ENCODE measurements around the gene MKS1.

The MKS1 gene

GRCh38 chr17:58224315-58224714 lies 5.3 kb upstream of the MKS1 start:
- no peaks in the 10 kb centered on the region for H3K36me3 ChIP-seq (ENCODE audit: control insufficient read depth in 1 of 2, insufficient read depth in 2 of 2, low read length in 2 of 2)

GRCh38 chr17:58219789-58220183 lies 731 bp upstream of the MKS1 start:
- Histone ChIP-seq H3K4me1 (ENCODE audit: control insufficient read depth in 1 of 2, insufficient read depth in 2 of 2, low read length in 2 of 2) (peaks cover 0 to 11% of the 10 kb centered on the region in 2 donors), H3K36me3 (ENCODE audit: control insufficient read depth in 1 of 2, insufficient read depth in 2 of 2, low read length in 2 of 2) (peaks cover 6 to 14% of the 10 kb centered on the region in 2 donors), H3K9me3 (ENCODE audit: control insufficient read depth in 1 of 2, low read length in 2 of 2) (no peaks in the 10 kb centered on the region), H3K27me3 (ENCODE audit: low read depth, low read length) (no peaks in the 10 kb centered on the region), H3K27ac (ENCODE audit: low read length) (peak overlapping the region; percentile 72), H3K4me3 (ENCODE audit: low read depth in 1 of 2, low read length in 2 of 2) (peak overlapping the region; percentile 94)

More at GRCh38 chr17:58224315-58224714, 5.3 kb upstream of the MKS1 start:
- no peaks in the 10 kb centered on the region for H3K27me3 ChIP-seq (ENCODE audit: low read depth, low read length)
- no peak overlapping the region for H3K27ac ChIP-seq (ENCODE audit: low read length)
- peaks cover 0 to 6% of the 10 kb centered on the region in 2 donors for H3K4me1 ChIP-seq (ENCODE audit: control insufficient read depth in 1 of 2, insufficient read depth in 2 of 2, low read length in 2 of 2)
- no peaks in the 10 kb centered on the region for H3K9me3 ChIP-seq (ENCODE audit: control insufficient read depth in 1 of 2, low read length in 2 of 2)
- H3K4me3 ChIP-seq (ENCODE audit: low read depth in 1 of 2, low read length in 2 of 2): no peak overlapping the region

- H3K27me3 ChIP-seq (ENCODE audit: low read depth, low read length): no peaks in the 10 kb centered on the region
- no peaks in the 10 kb centered on the region for H3K9me3 ChIP-seq (ENCODE audit: control insufficient read depth in 1 of 2, low read length in 2 of 2)
Measured at GRCh38 chr17:58217766-58218165, 1.3 kb downstream of the MKS1 start.

GRCh38 chr17:58215685-58216084 lies 3.4 kb downstream of the MKS1 start:
- Histone ChIP-seq H3K27ac (ENCODE audit: low read length) (no peak overlapping the region), H3K9me3 (ENCODE audit: control insufficient read depth in 1 of 2, low read length in 2 of 2) (no peaks in the 10 kb centered on the region), H3K4me1 (ENCODE audit: control insufficient read depth in 1 of 2, insufficient read depth in 2 of 2, low read length in 2 of 2) (peaks cover 0 to 11% of the 10 kb centered on the region in 2 donors), H3K27me3 (ENCODE audit: low read depth, low read length) (no peaks in the 10 kb centered on the region), H3K4me3 (ENCODE audit: low read depth in 1 of 2, low read length in 2 of 2) (no peak overlapping the region), H3K36me3 (ENCODE audit: control insufficient read depth in 1 of 2, insufficient read depth in 2 of 2, low read length in 2 of 2) (peaks cover 25 to 50% of the 10 kb centered on the region in 2 donors)

More at GRCh38 chr17:58217766-58218165, 1.3 kb downstream of the MKS1 start:
- peaks cover 15 to 32% of the 10 kb centered on the region in 2 donors for H3K36me3 ChIP-seq (ENCODE audit: control insufficient read depth in 1 of 2, insufficient read depth in 2 of 2, low read length in 2 of 2)
- H3K4me1 ChIP-seq (ENCODE audit: control insufficient read depth in 1 of 2, insufficient read depth in 2 of 2, low read length in 2 of 2): peaks cover 0 to 11% of the 10 kb centered on the region in 2 donors
- H3K4me3 ChIP-seq (ENCODE audit: low read depth in 1 of 2, low read length in 2 of 2): no peak overlapping the region
- no peak overlapping the region for H3K27ac ChIP-seq (ENCODE audit: low read length)

- H3K4me1 ChIP-seq (ENCODE audit: control insufficient read depth in 1 of 2, insufficient read depth in 2 of 2, low read length in 2 of 2): no peaks in the 10 kb centered on the region
- peaks cover 55 to 74% of the 10 kb centered on the region in 2 donors for H3K36me3 ChIP-seq (ENCODE audit: control insufficient read depth in 1 of 2, insufficient read depth in 2 of 2, low read length in 2 of 2)
- no peak overlapping the region for H3K4me3 ChIP-seq (ENCODE audit: low read depth in 1 of 2, low read length in 2 of 2)
Measured at GRCh38 chr17:58210922-58211321, 8.1 kb downstream of the MKS1 start.

GRCh38 chr17:58208344-58208743 lies 10.7 kb downstream of the MKS1 start:
- Histone ChIP-seq H3K9me3 (ENCODE audit: control insufficient read depth in 1 of 2, low read length in 2 of 2) (no peaks in the 10 kb centered on the region), H3K36me3 (ENCODE audit: control insufficient read depth in 1 of 2, insufficient read depth in 2 of 2, low read length in 2 of 2) (peaks cover 41 to 62% of the 10 kb centered on the region in 2 donors), H3K4me1 (ENCODE audit: control insufficient read depth in 1 of 2, insufficient read depth in 2 of 2, low read length in 2 of 2) (no peaks in the 10 kb centered on the region), H3K27me3 (ENCODE audit: low read depth, low read length) (no peaks in the 10 kb centered on the region), H3K4me3 (ENCODE audit: low read depth in 1 of 2, low read length in 2 of 2) (no peak overlapping the region), H3K27ac (ENCODE audit: low read length) (no peak overlapping the region)

More at GRCh38 chr17:58210922-58211321, 8.1 kb downstream of the MKS1 start:
- Histone ChIP-seq H3K27me3 (ENCODE audit: low read depth, low read length) (no peaks in the 10 kb centered on the region), H3K9me3 (ENCODE audit: control insufficient read depth in 1 of 2, low read length in 2 of 2) (no peaks in the 10 kb centered on the region), H3K27ac (ENCODE audit: low read length) (no peak overlapping the region)

- Histone ChIP-seq H3K27me3 (ENCODE audit: low read depth, low read length) (no peaks in the 10 kb centered on the region), H3K27ac (ENCODE audit: low read length) (no peak overlapping the region), H3K9me3 (ENCODE audit: control insufficient read depth in 1 of 2, low read length in 2 of 2) (no peaks in the 10 kb centered on the region), H3K4me1 (ENCODE audit: control insufficient read depth in 1 of 2, insufficient read depth in 2 of 2, low read length in 2 of 2) (no peaks in the 10 kb centered on the region), H3K36me3 (ENCODE audit: control insufficient read depth in 1 of 2, insufficient read depth in 2 of 2, low read length in 2 of 2) (peaks cover 40 to 53% of the 10 kb centered on the region in 2 donors), H3K4me3 (ENCODE audit: low read depth in 1 of 2, low read length in 2 of 2) (no peak overlapping the region)
Measured at GRCh38 chr17:58207451-58207850, 11.6 kb downstream of the MKS1 start.

GRCh38 chr17:58205936-58206335 lies 13.1 kb downstream of the MKS1 start:
- no peaks in the 10 kb centered on the region for H3K27me3 ChIP-seq (ENCODE audit: low read depth, low read length)
- H3K27ac ChIP-seq (ENCODE audit: low read length): no peak overlapping the region
- no peaks in the 10 kb centered on the region for H3K9me3 ChIP-seq (ENCODE audit: control insufficient read depth in 1 of 2, low read length in 2 of 2)
- no peaks in the 10 kb centered on the region for H3K4me1 ChIP-seq (ENCODE audit: control insufficient read depth in 1 of 2, insufficient read depth in 2 of 2, low read length in 2 of 2)
- H3K36me3 ChIP-seq (ENCODE audit: control insufficient read depth in 1 of 2, insufficient read depth in 2 of 2, low read length in 2 of 2): peaks cover 32 to 41% of the 10 kb centered on the region in 2 donors
- no peak overlapping the region for H3K4me3 ChIP-seq (ENCODE audit: low read depth in 1 of 2, low read length in 2 of 2)

- Histone ChIP-seq H3K36me3 (ENCODE audit: control insufficient read depth in 1 of 2, insufficient read depth in 2 of 2, low read length in 2 of 2) (peaks cover 21 to 29% of the 10 kb centered on the region in 2 donors), H3K4me3 (ENCODE audit: low read depth in 1 of 2, low read length in 2 of 2) (no peak overlapping the region), H3K4me1 (ENCODE audit: control insufficient read depth in 1 of 2, insufficient read depth in 2 of 2, low read length in 2 of 2) (no peaks in the 10 kb centered on the region), H3K27me3 (ENCODE audit: low read depth, low read length) (no peaks in the 10 kb centered on the region), H3K27ac (ENCODE audit: low read length) (no peak overlapping the region), H3K9me3 (ENCODE audit: control insufficient read depth in 1 of 2, low read length in 2 of 2) (no peaks in the 10 kb centered on the region)
Measured at GRCh38 chr17:58204796-58205195, 14.3 kb downstream of the MKS1 start.

- H3K4me3 ChIP-seq (ENCODE audit: low read depth in 1 of 2, low read length in 2 of 2): no peak overlapping the region
- no peak overlapping the region for H3K27ac ChIP-seq (ENCODE audit: low read length)
- peaks cover 10 to 16% of the 10 kb centered on the region in 2 donors for H3K36me3 ChIP-seq (ENCODE audit: control insufficient read depth in 1 of 2, insufficient read depth in 2 of 2, low read length in 2 of 2)
- no peaks in the 10 kb centered on the region for H3K27me3 ChIP-seq (ENCODE audit: low read depth, low read length)
- H3K9me3 ChIP-seq (ENCODE audit: control insufficient read depth in 1 of 2, low read length in 2 of 2): no peaks in the 10 kb centered on the region
- no peaks in the 10 kb centered on the region for H3K4me1 ChIP-seq (ENCODE audit: control insufficient read depth in 1 of 2, insufficient read depth in 2 of 2, low read length in 2 of 2)
Measured at GRCh38 chr17:58202859-58203258, 16.2 kb downstream of the MKS1 start.

GRCh38 chr17:58200024-58200633 lies 18.9 kb downstream of the MKS1 start:
- Histone ChIP-seq H3K27ac (ENCODE audit: low read length) (no peak overlapping the region), H3K4me1 (ENCODE audit: control insufficient read depth in 1 of 2, insufficient read depth in 2 of 2, low read length in 2 of 2) (no peaks in the 10 kb centered on the region)

GRCh38 chr17:58196610-58197009 lies 22.4 kb downstream of the MKS1 start:
- H3K27ac ChIP-seq (ENCODE audit: low read length): no peak overlapping the region
- H3K4me1 ChIP-seq (ENCODE audit: control insufficient read depth in 1 of 2, insufficient read depth in 2 of 2, low read length in 2 of 2): no peaks in the 10 kb centered on the region
- no peaks in the 10 kb centered on the region for H3K36me3 ChIP-seq (ENCODE audit: control insufficient read depth in 1 of 2, insufficient read depth in 2 of 2, low read length in 2 of 2)
- no peaks in the 10 kb centered on the region for H3K9me3 ChIP-seq (ENCODE audit: control insufficient read depth in 1 of 2, low read length in 2 of 2)
- no peak overlapping the region for H3K4me3 ChIP-seq (ENCODE audit: low read depth in 1 of 2, low read length in 2 of 2)
- no peaks in the 10 kb centered on the region for H3K27me3 ChIP-seq (ENCODE audit: low read depth, low read length)

More at GRCh38 chr17:58200024-58200633, 18.9 kb downstream of the MKS1 start:
- Histone ChIP-seq H3K4me3 (ENCODE audit: low read depth in 1 of 2, low read length in 2 of 2) (no peak overlapping the region), H3K27me3 (ENCODE audit: low read depth, low read length) (no peaks in the 10 kb centered on the region), H3K9me3 (ENCODE audit: control insufficient read depth in 1 of 2, low read length in 2 of 2) (no peaks in the 10 kb centered on the region), H3K36me3 (ENCODE audit: control insufficient read depth in 1 of 2, insufficient read depth in 2 of 2, low read length in 2 of 2) (no peaks in the 10 kb centered on the region)
